HCT116 (cell line): ENCODE measurements around the gene SHC1. TPM values are rescaled to one million over a fixed set of nuclear protein-coding genes. Genes with fewer than 3 reads are reported as not detected.

Experiments used
- ATAC-seq: fragments of 200-7000 bp; cut with Tn5 transposase; 2 replicates; pipeline ENCODE4 v1.9.1; 2020; ENCODE audit warnings: mild to moderate bottlenecking, moderate library complexity
- BruUV-seq: library from RNA; stranded (reverse); fragments of 400-500 nt; replicated peaks from 2 replicates; lab custom pipeline; 2021; lab: Mats Ljungman, UMichigan
- CTCF ChIA-PET: fragments of 300-600 bp; sonication (Branson Sonifier 250); formaldehyde crosslinking; loops from one replicate; lab custom pipeline; 2021; ENCODE audit warnings: antibody characterized with exemption; lab: Charles Lee
- POLR2A ChIA-PET: fragments of 300-600, 350-600 bp; sonication (Branson Sonifier 250); formaldehyde crosslinking; loops from one replicate; lab custom pipeline; 2021; ENCODE audit warnings: antibody characterized with exemption; lab: Charles Lee
- RAD21 ChIA-PET, 2 experiments: fragments of 300-600 bp; sonication (Branson Sonifier 250); formaldehyde crosslinking; loops; one replicate each; lab custom pipeline; 2023; ENCODE audit warnings: low total read pairs in 2 of 2; ENCODE audit not compliant: uncharacterized antibody in 2 of 2, unreplicated experiment in 2 of 2, low non-redundant PET in 1 of 2; lab: Charles Lee
- DNase-seq: peaks from one replicate; pipeline ENCODE4 v3.0.0-alpha.2; 2010; ENCODE audit warnings: low read depth, low spot score
- H2AFZ ChIP-seq: fragments of 200-600 bp; shearing (Covaris generic), sonication (generic); 2 replicates; pipeline ENCODE4 v1.6.1; 2017; ENCODE audit warnings: low read depth, mixed run types, mixed read lengths, antibody characterized with exemption, low read length; ENCODE audit not compliant: poor library complexity, severe bottlenecking
- H3K27ac ChIP-seq: 2 replicates; pipeline ENCODE4 v1.5.1; 2012; ENCODE audit warnings: low read depth, low read length
- H3K27me3 ChIP-seq: fragments of 200-600 bp; sonication (generic); 2 replicates; pipeline ENCODE4 v1.6.1; 2016; ENCODE audit warnings: mixed run types, low read length, mixed read lengths; ENCODE audit not compliant: insufficient read depth
- H3K36me3 ChIP-seq, 2 experiments: fragments of 200-500 bp in 1 of 2; fragments of 200-600 bp in 1 of 2; sonication (Bioruptor generic) in 1 of 2; sonication (generic) in 1 of 2; 2 replicates each; pipeline versions ENCODE4 v1.5.1 to v1.6.1; 2014 to 2016; ENCODE audit warnings: low read length in 2 of 2, inconsistent platforms in 1 of 2, mixed read lengths in 1 of 2, mixed run types in 1 of 2; ENCODE audit not compliant: insufficient read depth in 2 of 2, control insufficient read depth in 1 of 2
- H3K4me1 ChIP-seq, 2 experiments: fragments of 200-600 bp in 1 of 2; sonication (generic) in 1 of 2; 2 replicates each; pipeline versions ENCODE4 v1.5.1 to v1.6.1; 2012 to 2017; ENCODE audit warnings: low read length in 2 of 2, inconsistent platforms in 1 of 2, mild to moderate bottlenecking in 1 of 2, mixed read lengths in 1 of 2, mixed run types in 1 of 2, moderate library complexity in 1 of 2; ENCODE audit not compliant: insufficient read depth in 2 of 2, control insufficient read depth in 1 of 2
- H3K4me2 ChIP-seq: fragments of 200-600 bp; sonication (generic); 2 replicates; pipeline ENCODE4 v1.6.1; 2017; ENCODE audit warnings: mixed run types, low read length, mixed read lengths
- H3K4me3 ChIP-seq, 2 experiments: fragments of 200-600 bp in 1 of 2; sonication (generic) in 1 of 2; replicated peaks in 1 of 2; 2 replicates each; pipeline ENCODE4 v1.5.1; 2011 to 2016; ENCODE audit warnings: low read length in 2 of 2, control low read depth in 1 of 2, low read depth in 1 of 2, mild to moderate bottlenecking in 1 of 2, mixed read lengths in 1 of 2, mixed run types in 1 of 2
- H3K79me2 ChIP-seq: fragments of 200-600 bp; sonication (generic); 2 replicates; pipeline ENCODE4 v1.6.1; 2017; ENCODE audit warnings: mild to moderate bottlenecking, mixed run types, low read length, moderate library complexity, mixed read lengths; ENCODE audit not compliant: insufficient read depth
- H3K9ac ChIP-seq: fragments of 200-600 bp; sonication (generic); 2 replicates; pipeline ENCODE4 v1.6.1; 2016; ENCODE audit warnings: low read length, mixed read lengths
- H3K9me2 ChIP-seq: fragments of 200-600 bp; sonication (generic), shearing (Covaris generic); 2 replicates; pipeline ENCODE4 v1.6.1; 2017; ENCODE audit warnings: mixed run types, mild to moderate bottlenecking, moderate library complexity; ENCODE audit not compliant: insufficient read depth
- H3K9me3 ChIP-seq, 2 experiments: fragments of 200-500 bp in 1 of 2; fragments of 200-600 bp in 1 of 2; sonication (Bioruptor generic) in 1 of 2; sonication (generic) in 1 of 2; 2 replicates each; pipeline ENCODE4 v1.6.1; 2014 to 2017; ENCODE audit warnings: low read length in 2 of 2, mixed read lengths in 2 of 2, inconsistent platforms in 1 of 2, low read depth in 1 of 2, mild to moderate bottlenecking in 1 of 2, mixed run types in 1 of 2, moderate library complexity in 1 of 2; ENCODE audit not compliant: control insufficient read depth in 1 of 2, insufficient read depth in 1 of 2
- H4K20me1 ChIP-seq: fragments of 200-600 bp; sonication (generic), shearing (Covaris generic); 2 replicates; pipeline ENCODE4 v1.6.1; 2017; ENCODE audit warnings: mixed run types, mild to moderate bottlenecking, moderate library complexity; ENCODE audit not compliant: insufficient read depth
- CTCF ChIP-seq, 3 experiments: fragments of 200-600 bp in 1 of 3; sonication (generic) in 1 of 3; IDR thresholded peaks in 2 of 3; conservative IDR thresholded peaks in 1 of 3; 2 replicates each; pipeline ENCODE4 v1.5.1; 2012 to 2017; ENCODE audit warnings: low read depth in 2 of 3, low read length in 2 of 3, antibody characterized with exemption in 1 of 3, borderline replicate concordance in 1 of 3, control low read depth in 1 of 3, mild to moderate bottlenecking in 1 of 3, mixed read lengths in 1 of 3, mixed run types in 1 of 3, moderate library complexity in 1 of 3; ENCODE audit not compliant: insufficient read depth in 1 of 3
- ELF1 ChIP-seq: IDR thresholded peaks from 2 replicates; pipeline ENCODE4 v1.6.1; 2012; ENCODE audit warnings: low read depth, borderline replicate concordance
- EZH2 ChIP-seq: fragments of 200-600 bp; sonication (generic); IDR thresholded peaks from 2 replicates; pipeline ENCODE4 v1.6.1; 2017; ENCODE audit warnings: antibody characterized with exemption, mixed run types
- POLR2A ChIP-seq: IDR thresholded peaks from 2 replicates; pipeline ENCODE4 v1.7.0; 2011; ENCODE audit warnings: borderline replicate concordance; ENCODE audit not compliant: insufficient read depth, insufficient read length; ENCODE audit errors: extremely low read depth
- POLR2AphosphoS5 ChIP-seq: IDR thresholded peaks from 2 replicates; pipeline ENCODE4 v1.6.1; 2011; ENCODE audit warnings: mild to moderate bottlenecking, low read depth, low read length, moderate library complexity
- RAD21 ChIP-seq: IDR thresholded peaks from 2 replicates; pipeline ENCODE4 v1.6.1; 2012; ENCODE audit warnings: low read depth, mild to moderate bottlenecking
- intact Hi-C: fragments of 100-400 bp; cut with micrococcal nuclease; formaldehyde crosslinking; loops from 2 replicates; pipeline ENCODE4 v1.10.0; 2022
- total RNA-seq: library from RNA; stranded (reverse); gene quantifications from one replicate; pipeline ENCODE4 v1.2.1, GENCODE V29; 2021; ENCODE audit not compliant: unreplicated experiment

The SHC1 gene
- total RNA-seq, 1 experiment from 2014 or later = 148 TPM

GRCh38 chr1:154993572-154994268 lies 23.2 kb upstream of the SHC1 start, which contains the start of gene LENEP:
TSS of gene LENEP (plus strand) at chr1:154993586. CDS start at chr1:154993608, 22 bp downstream.
- Histone ChIP-seq H3K36me3 (peaks cover 2 to 14% of the 10 kb centered on the region in 2 experiments; a peak in 2 of 4 replicates), H3K9me2 (no peaks in the 10 kb centered on the region), H4K20me1 (no peaks in the 10 kb centered on the region), H3K27ac (peak within 1 kb of the TSS; percentile 32; the same call in 1 of the 2 replicates), H3K9ac (0 out of 2 replicates have a peak within 1 kb of the TSS, but pooled peaks have one; percentile 10), H3K27me3 (no peaks in the 10 kb centered on the region), H3K9me3 (no peaks in the 10 kb centered on the region), H3K4me2 (no peak within 1 kb of the TSS), H3K4me1 (peaks cover 25 to 49% of the 10 kb centered on the region in 2 experiments), H3K4me3 (no peak within 1 kb of the TSS), H3K79me2 (peaks cover 10% of the 10 kb centered on the region; the same call in 1 of the 2 replicates), H2AFZ (no peak within 1 kb of the TSS)
- CTCF ChIA-PET = interaction anchor here (0.7 to 1.3 kb wide), 4 partner anchors 11 to 91 kb away, joined by 3 to 5 read pairs (median 4); no protein-coding TSS in a partner anchor
- RAD21 ChIA-PET = no interaction called here
- TF ChIP-seq POLR2AphosphoS5 (0 out of 2 replicates have a peak, but pooled peaks have one; percentile 1), EZH2 (no peak)
- DNase-seq = no peak
- BruUV-seq = no TSS peak
- intact Hi-C loops = no loop called here
- ATAC-seq = peak; percentile 10; the same call in 1 of the 2 replicates
- POLR2A ChIA-PET = interaction anchor here (1.1 to 2.8 kb wide), 5 partner anchors 10 to 32 kb away, joined by 3 to 18 read pairs (median 8); partner anchors contain the start of genes CKS1B, FLAD1 and SHC1

DNA sequence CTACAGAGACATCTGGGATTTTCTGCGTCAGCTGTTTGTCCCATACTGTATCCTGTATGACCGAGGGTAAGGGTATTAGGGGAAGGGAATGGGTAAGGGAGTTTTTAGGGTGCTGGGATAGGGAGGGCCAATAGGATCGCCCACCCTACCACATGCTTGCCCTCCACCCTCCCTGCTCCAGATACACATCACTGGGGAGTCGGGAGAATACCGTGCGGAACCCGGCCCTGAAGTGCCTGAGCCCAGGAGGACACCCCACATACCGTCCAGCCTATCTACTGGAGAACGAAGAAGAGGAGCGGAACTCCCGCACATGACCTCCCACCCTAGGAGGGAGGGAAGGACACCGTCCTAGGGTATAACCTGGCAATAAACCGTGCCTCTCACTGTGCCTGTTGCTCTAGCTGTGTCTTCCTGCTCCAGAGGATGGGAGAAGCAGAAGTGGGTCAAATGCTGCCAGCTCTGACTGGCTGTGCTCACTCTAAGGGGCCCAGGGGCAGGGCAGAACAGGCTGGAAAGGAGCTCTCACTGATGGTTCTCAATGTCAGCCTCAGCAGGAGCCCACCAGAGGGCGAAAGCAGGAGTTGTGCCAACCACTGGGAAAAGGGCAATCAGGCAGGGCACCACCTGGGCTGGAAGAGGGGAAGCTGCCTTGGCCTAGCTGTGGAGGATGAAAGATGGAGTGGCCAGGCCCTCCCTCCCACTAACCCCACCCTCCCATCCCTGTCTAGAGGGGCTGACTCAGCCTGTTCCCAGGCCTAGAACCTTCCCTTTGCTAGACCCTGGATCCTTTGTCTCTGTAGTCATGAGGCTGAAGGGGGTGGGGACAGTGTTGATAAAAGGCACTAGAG lies 22.4 kb upstream of the SHC1 start:
- no peak overlapping the region for H3K9ac ChIP-seq
- no peak for DNase-seq
- RAD21 ChIA-PET = no interaction called here

More for the DNA sequence above, 22.4 kb upstream of the SHC1 start:
- Histone ChIP-seq H3K36me3 (peaks cover 4 to 22% of the 10 kb centered on the region in 2 experiments; a peak in 3 of 4 replicates), H3K9me2 (no peaks in the 10 kb centered on the region), H3K4me3 (no peak overlapping the region), H3K27ac (peak overlapping the region; percentile 29; the same call in 1 of the 2 replicates), H3K4me1 (peaks cover 20 to 43% of the 10 kb centered on the region in 2 experiments), H3K4me2 (no peak overlapping the region), H3K9me3 (no peaks in the 10 kb centered on the region), H4K20me1 (no peaks in the 10 kb centered on the region), H2AFZ (no peak overlapping the region), H3K27me3 (no peaks in the 10 kb centered on the region), H3K79me2 (peaks cover 18% of the 10 kb centered on the region; the same call in 1 of the 2 replicates)
- ChIA-PET POLR2A (interaction anchor here (1.1 to 2.8 kb wide), 3 partner anchors 10 to 31 kb away, joined by 3 to 15 read pairs (median 8); partner anchors contain the start of genes CKS1B and FLAD1), CTCF (interaction anchor here (0.7 to 1.3 kb wide), 3 partner anchors 11 to 92 kb away, joined by 4 to 5 read pairs (median 4); no protein-coding TSS in a partner anchor)
- peak; percentile 65 for ATAC-seq
- TF ChIP-seq POLR2A (no peak), POLR2AphosphoS5 (0 out of 2 replicates have a peak, but pooled peaks have one; percentile 8), ELF1 (no peak), CTCF (IDR thresholded peaks at IDR 0.05 in 2 of 3, conservative IDR thresholded peaks at IDR 0.05 in 1 of 3; ENCODE audit: borderline replicate concordance in 1 of 3, insufficient read depth in 1 of 3, low read depth in 2 of 3, low read length in 2 of 3) (peak in 2 of 3 experiments; percentile 34 to 40; a peak in 3 of 6 replicates), RAD21 (no peak)
- intact Hi-C loops = no loop called here
- no TSS peak for BruUV-seq
